Stimulated activated naive CD4-positive, alpha-beta T cell (primary cell): ENCODE results near the gene LRIG1.

ENCODE experiments used
- DNase-seq, 6 experiments: peaks; one replicate each; lab custom pipeline; 2025; lab: John Stamatoyannopoulos, UW

Gene LRIG1

GRCh38 chr3:66470956-66471686 lies 29.7 kb downstream of the LRIG1 start:
- DNase-seq: no peak

GRCh38 chr3:66470285-66470684 lies 30.5 kb downstream of the LRIG1 start:
- DNase-seq: no peak

- no peak for DNase-seq
These were observed 31.6 kb downstream of the LRIG1 start for GRCh38 chr3:66469220-66469640.

- DNase-seq: no peak
These were observed 32.7 kb downstream of the LRIG1 start for GRCh38 chr3:66467996-66468735.

- no peak for DNase-seq
These were observed 34.1 kb downstream of the LRIG1 start for GRCh38 chr3:66466606-66467270.

GRCh38 chr3:66465587-66465986 lies 35.2 kb downstream of the LRIG1 start:
- no peak for DNase-seq

GRCh38 chr3:66465034-66465433 lies 35.8 kb downstream of the LRIG1 start:
- DNase-seq: no peak

- no peak for DNase-seq
These were observed 36.3 kb downstream of the LRIG1 start for GRCh38 chr3:66464512-66464894.

GRCh38 chr3:66463730-66464511 lies 36.9 kb downstream of the LRIG1 start:
- DNase-seq: no peak

GRCh38 chr3:66463054-66463631 lies 37.7 kb downstream of the LRIG1 start:
- no peak for DNase-seq

GRCh38 chr3:66457252-66457651 lies 43.6 kb downstream of the LRIG1 start:
- no peak for DNase-seq

GRCh38 chr3:66456711-66457173 lies 44.1 kb downstream of the LRIG1 start:
- no peak for DNase-seq

GRCh38 chr3:66454464-66454859 lies 46.4 kb downstream of the LRIG1 start:
- no peak for DNase-seq

- DNase-seq: no peak
These were observed 47.0 kb downstream of the LRIG1 start for GRCh38 chr3:66453651-66454463.

- no peak for DNase-seq
These were observed 48.4 kb downstream of the LRIG1 start for GRCh38 chr3:66452303-66453011.

GRCh38 chr3:66451766-66452165 lies 49.1 kb downstream of the LRIG1 start:
- DNase-seq: no peak

- DNase-seq: no peak
These were observed 50.3 kb downstream of the LRIG1 start for GRCh38 chr3:66450390-66451022.

- DNase-seq: no peak
These were observed 51.3 kb downstream of the LRIG1 start for GRCh38 chr3:66449411-66449974.

GRCh38 chr3:66444146-66444644 lies 56.6 kb downstream of the LRIG1 start:
- DNase-seq: no peak
